A549 (cell line): Measurements from ENCODE around the gene CBR4. TPM values are rescaled to one million over a fixed set of nuclear protein-coding genes. Genes with fewer than 3 reads are reported as not detected.

Experiments used
- ATAC-seq, 2 experiments: fragments of 200-7000 bp in 1 of 2; fragments of >200 bp in 1 of 2; cut with Nextera tagmentation in 1 of 2; cut with Tn5 transposase in 1 of 2; 3 replicates each; pipeline versions ENCODE4 v1.8.0 to v1.9.1; 2018 to 2020; ENCODE audit warnings: mild to moderate bottlenecking in 1 of 2, moderate library complexity in 1 of 2
- CTCF ChIA-PET: fragments of 300-600 bp; sonication (Branson Sonifier 250); formaldehyde crosslinking; extraction: SDS; loops from one replicate; lab custom pipeline; 2021; ENCODE audit warnings: antibody characterized with exemption, inconsistent platforms; lab: Yijun Ruan, JAX
- POLR2A ChIA-PET: fragments of 350-600 bp; formaldehyde crosslinking; extraction: SDS; loops from one replicate; lab custom pipeline; 2021; ENCODE audit warnings: antibody characterized with exemption, inconsistent platforms; lab: Yijun Ruan, JAX
- DNase-seq, 2 experiments: peaks; one replicate each; pipeline versions ENCODE4 v3.0.0 to v3.0.0-alpha.2; 2011 to 2016; ENCODE audit warnings: low read depth in 1 of 2, low spot score in 1 of 2
- FAIRE-seq: peaks from 2 replicates; lab custom pipeline; 2011; peaks lifted over from hg19 to GRCh38; lab: Jason Lieb, UNC
- H3K27ac ChIP-seq, 2 experiments: fragments of >200 bp; sonication (Bioruptor Twin); formaldehyde crosslinking; 3 replicates each; pipeline ENCODE4 v1.5.1; 2016 to 2017
- H3K4me1 ChIP-seq: fragments of >200 bp; sonication (Bioruptor Twin); formaldehyde crosslinking; 3 replicates; pipeline ENCODE4 v1.6.1; 2016
- H3K4me2 ChIP-seq: fragments of >200 bp; sonication (Bioruptor Twin); formaldehyde crosslinking; 3 replicates; pipeline ENCODE4 v1.6.1; 2016
- H3K4me3 ChIP-seq: fragments of >200 bp; sonication (Bioruptor Twin); formaldehyde crosslinking; 3 replicates; pipeline ENCODE4 v1.5.1; 2016
- H3K9me3 ChIP-seq: fragments of >200 bp; sonication (Bioruptor Twin); formaldehyde crosslinking; 3 replicates; pipeline ENCODE4 v1.6.1; 2016
- BHLHE40 ChIP-seq: IDR thresholded peaks from 2 replicates; pipeline ENCODE4 v1.6.1; 2012; ENCODE audit warnings: low read depth, low read length, inconsistent platforms
- CTCF ChIP-seq: fragments of >200 bp; sonication (Bioruptor Twin); formaldehyde crosslinking; IDR thresholded peaks from 3 replicates; pipeline ENCODE4 v1.5.1; 2016
- E2F6 ChIP-seq: IDR thresholded peaks from 2 replicates; pipeline ENCODE4 v1.6.1; 2012; ENCODE audit warnings: low read depth, borderline replicate concordance
- EHMT2 ChIP-seq: fragments of 200-600 bp; sonication (generic); IDR thresholded peaks from 2 replicates; pipeline ENCODE4 v1.6.1; 2016; ENCODE audit warnings: antibody characterized with exemption, low read depth, mild to moderate bottlenecking, moderate library complexity
- GATA3 ChIP-seq: IDR thresholded peaks from 2 replicates; pipeline ENCODE4 v1.6.1; 2012; ENCODE audit warnings: borderline replicate concordance
- HEYL ChIP-seq: fragments of 250-450 bp; sonication (Bioruptor Pico); IDR thresholded peaks from 2 replicates; pipeline ENCODE4 v1.8.0; 2021; ENCODE audit warnings: mild to moderate bottlenecking, moderate library complexity
- HOXB5 ChIP-seq: fragments of 250-450 bp; sonication (Bioruptor Pico); IDR thresholded peaks from 2 replicates; pipeline ENCODE4 v1.5.0; 2020; ENCODE audit warnings: mild to moderate bottlenecking, moderate library complexity
- MAFK ChIP-seq: fragments of 450-650 bp; IDR thresholded peaks from 2 replicates; pipeline ENCODE4 v1.6.1; 2014; ENCODE audit not compliant: partially characterized antibody
- POLR2A ChIP-seq: IDR thresholded peaks from 2 replicates; pipeline ENCODE4 v1.6.1; 2012; ENCODE audit warnings: mild to moderate bottlenecking, low read length
- POLR2AphosphoS2 ChIP-seq: conservative IDR thresholded peaks from 2 replicates; pipeline ENCODE4 v1.6.1; 2012; ENCODE audit warnings: low read length, improper control_type of control experiment, inconsistent platforms
- RAD21 ChIP-seq, 2 experiments: fragments of >200 bp in 1 of 2; sonication (Bioruptor Twin) in 1 of 2; formaldehyde crosslinking in 1 of 2; IDR thresholded peaks in 1 of 2; conservative IDR thresholded peaks in 1 of 2; 2 replicates in 1 of 2; 3 replicates in 1 of 2; pipeline ENCODE4 v1.6.1; 2012 to 2018; ENCODE audit warnings: inconsistent platforms in 1 of 2
- RARB ChIP-seq: fragments of 250-450 bp; sonication (Bioruptor Pico); IDR thresholded peaks from 2 replicates; pipeline ENCODE4 v1.8.0; 2021; ENCODE audit warnings: mild to moderate bottlenecking, moderate library complexity
- REST ChIP-seq: fragments of 200-600 bp; sonication (generic); IDR thresholded peaks from 2 replicates; pipeline ENCODE4 v1.6.1; 2016; ENCODE audit warnings: antibody characterized with exemption, mild to moderate bottlenecking, moderate library complexity
- RFX5 ChIP-seq: fragments of 450-650 bp; IDR thresholded peaks from 2 replicates; pipeline ENCODE4 v1.7.1; 2014; ENCODE audit warnings: antibody characterized with exemption, mild to moderate bottlenecking, moderate library complexity
- SMC3 ChIP-seq: fragments of >200 bp; sonication (Bioruptor Twin); formaldehyde crosslinking; IDR thresholded peaks from 3 replicates; pipeline ENCODE4 v1.6.1; 2018; ENCODE audit warnings: inconsistent platforms
- TP53 ChIP-seq: fragments of 250-450 bp; sonication (Bioruptor Pico); IDR thresholded peaks from 2 replicates; pipeline ENCODE4 v1.5.0; 2021; ENCODE audit warnings: mild to moderate bottlenecking, moderate library complexity
- USF2 ChIP-seq: fragments of 450-650 bp; IDR thresholded peaks from 2 replicates; pipeline ENCODE4 v1.6.1; 2014; ENCODE audit warnings: antibody characterized with exemption
- WGBS: methylation state at CpG from one replicate; pipeline ENCODE4 v1.1.6; 2017; ENCODE audit errors: missing lambda C conversion rate; 5-methylcytosine and 5-hydroxymethylcytosine counted together
- polyA plus RNA-seq, 4 experiments: library from polyadenylated mRNA; depleted of rRNA in 3 of 4; stranded (reverse); fragments of >200 nt; fragmentation: RNase III in 1 of 4; extraction: RNeasy Plus Mini Kit Qiagen cat#74134 plus additional on column Dnase treatment in 1 of 4; gene quantifications; 2 replicates in 3 of 4; 3 replicates in 1 of 4; pipeline ENCODE4 v1.2.3, GENCODE V29; 2011 to 2017
- TF ChIP-seq, protein P1 (sequence below): fragments of >200 bp; sonication (Bioruptor Twin); formaldehyde crosslinking; IDR thresholded peaks from 2 replicates; pipeline ENCODE4 v1.6.1; 2016

Gene CBR4
- polyA plus RNA-seq, 2 of the 4 experiments (the other 2 are of a cell fraction), result 8.9 to 9.3 TPM

DNA sequence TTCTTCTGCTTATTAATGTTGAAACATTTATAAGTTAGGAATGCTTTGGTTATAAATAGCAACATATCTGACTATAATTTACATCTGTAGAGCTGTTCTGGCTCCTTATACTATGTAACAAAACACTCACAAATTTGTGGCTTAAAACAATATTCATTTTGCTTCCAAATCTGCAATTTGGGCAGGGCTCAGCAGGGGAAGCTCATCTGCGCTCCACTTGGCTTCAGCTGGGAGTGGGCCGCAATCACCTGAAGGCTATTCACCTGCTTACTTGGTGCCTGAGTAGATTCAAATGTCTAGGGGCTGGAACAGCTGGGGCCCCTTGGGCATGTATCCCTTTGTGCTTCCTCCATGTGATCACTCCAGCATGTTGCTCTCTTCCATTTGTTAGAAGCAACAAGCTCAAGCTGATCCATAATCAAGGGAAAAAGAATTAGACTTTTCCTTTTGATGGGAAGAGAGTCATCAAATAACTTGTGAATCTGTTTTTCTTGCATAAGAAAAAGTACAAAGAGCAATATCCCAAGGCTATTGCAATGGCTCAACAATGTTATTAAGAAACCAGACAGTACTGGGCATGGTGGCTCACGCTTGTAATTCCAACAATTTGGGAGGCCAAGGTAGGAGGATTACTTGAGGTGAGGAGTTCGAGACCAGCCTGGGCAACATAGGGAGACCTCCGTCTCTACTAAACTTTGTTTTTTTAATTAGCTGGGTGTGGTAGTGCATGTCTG lies 34.8 kb upstream of the CBR4 start:
- TF ChIP-seq GATA3 (no peak), HOXB5 (CRISPR knock-in tag) (no peak), REST (no peak), POLR2AphosphoS2 (no peak), HEYL (CRISPR knock-in tag) (no peak), TP53 (CRISPR knock-in tag) (no peak), MAFK (no peak), POLR2A (no peak), RFX5 (no peak), USF2 (no peak)
- TF ChIP-seq, protein P1, sequence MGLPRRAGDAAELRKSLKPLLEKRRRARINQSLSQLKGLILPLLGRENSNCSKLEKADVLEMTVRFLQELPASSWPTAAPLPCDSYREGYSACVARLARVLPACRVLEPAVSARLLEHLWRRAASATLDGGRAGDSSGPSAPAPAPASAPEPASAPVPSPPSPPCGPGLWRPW, result no peak
- no peaks in the 10 kb centered on the region for H3K4me1 ChIP-seq
- no peak for DNase-seq
- ChIA-PET CTCF (interaction anchor here (1.4 to 2.4 kb wide), 2 partner anchors 19 to 21 kb away, joined by 3 to 6 read pairs; no protein-coding TSS in a partner anchor), POLR2A (no interaction called here)
- no peak overlapping the region for H3K4me2 ChIP-seq
- no peak for ATAC-seq
- FAIRE-seq, result no peak
- no peak overlapping the region for H3K27ac ChIP-seq
- H3K4me3 ChIP-seq, result no peak overlapping the region
- H3K9me3 ChIP-seq, result no peaks in the 10 kb centered on the region
- 91% methylated on average over 5 of the region's 5 CpGs for WGBS

GRCh38 chr4:169042608-169043007 lies 32.6 kb upstream of the CBR4 start:
- ChIA-PET POLR2A (no interaction called here), CTCF (interaction anchor here (1.4 to 1.6 kb wide), 3 partner anchors 8 to 443 kb away, joined by 3 to 4 read pairs (median 3); no protein-coding TSS in a partner anchor)
- no peak overlapping the region for H3K4me3 ChIP-seq
- DNase-seq (no peak), FAIRE-seq (no peak), ATAC-seq (no peak)
- H3K27ac ChIP-seq, result no peak overlapping the region
- H3K4me1 ChIP-seq, result no peaks in the 10 kb centered on the region
- WGBS, result 94% methylated on average over 2 of the region's 2 CpGs
- H3K9me3 ChIP-seq, result no peaks in the 10 kb centered on the region
- H3K4me2 ChIP-seq, result no peak overlapping the region
- TF ChIP-seq, protein P1, result no peak
- TF ChIP-seq RARB (CRISPR knock-in tag), result no peak
- no peak for TF ChIP-seq RAD21 (conservative IDR thresholded peaks at IDR 0.05 in 1 of 2, IDR thresholded peaks at IDR 0.05 in 1 of 2)
- no peak for TF ChIP-seq EHMT2
- TF ChIP-seq BHLHE40, result no peak

GRCh38 chr4:169040559-169041261 lies 30.7 kb upstream of the CBR4 start:
- no peaks in the 10 kb centered on the region for H3K4me1 ChIP-seq
- CTCF ChIA-PET, result interaction anchor here (1.0 to 1.1 kb wide), 2 partner anchors 15 to 445 kb away, joined by 3 to 4 read pairs; no protein-coding TSS in a partner anchor
- no peak for DNase-seq
- H3K27ac ChIP-seq, result no peak overlapping the region
- TF ChIP-seq CTCF, result no peak
- TF ChIP-seq E2F6, result no peak
- TF ChIP-seq SMC3, result no peak
- TF ChIP-seq, all 56 proteins: peak for 0
- Histone ChIP-seq H3K4me2 (no peak overlapping the region), H3K4me3 (no peak overlapping the region), H3K9me3 (no peaks in the 10 kb centered on the region)
- POLR2A ChIA-PET, result no interaction called here
- WGBS, result 85% methylated on average over 7 of the region's 7 CpGs
- ATAC-seq, result no peak
- FAIRE-seq, result no peak
